Esophagus muscularis mucosa (tissue), 3 donors: ENCODE data around the gene GTPBP6.

Experiments
- CTCF ChIP-seq, 3 experiments: fragments of 200-600 bp in 2 of 3; fragments of 450-650 bp in 1 of 3; sonication (generic) in 2 of 3; IDR thresholded peaks; one replicate each; pipeline ENCODE4 v1.5.1; 2017 to 2019; ENCODE audit warnings: antibody characterized with exemption in 3 of 3, mild to moderate bottlenecking in 2 of 3, moderate library complexity in 1 of 3
- POLR2A ChIP-seq: fragments of 450-650 bp; IDR thresholded peaks from one replicate; pipeline ENCODE4 v1.6.1; 2017; ENCODE audit warnings: antibody characterized with exemption, moderate library complexity, mild to moderate bottlenecking, low read depth
- POLR2AphosphoS5 ChIP-seq, 2 donors: sonication (generic); formaldehyde crosslinking; IDR thresholded peaks; one replicate each; pipeline ENCODE4 v1.6.1; 2017; ENCODE audit warnings: antibody characterized with exemption in 2 of 2

GRCh38 chrX:352582-353314, 34.2 kb upstream of the GTPBP6 start:
- no peak for TF ChIP-seq POLR2A
- no peak for TF ChIP-seq CTCF (IDR thresholded peaks at IDR 0.05)
- TF ChIP-seq POLR2AphosphoS5 (IDR thresholded peaks at IDR 0.05), result no peak
